Measurements from ENCODE around the gene SH3BP4.
A peak's percentile ranks its signal among the peaks of the same experiment; 100 is the strongest.
"Not testable (repeated sequence)": the region's sequence is repeated elsewhere in the genome, so short reads cannot be mapped to it uniquely, and the experiment has no call there.

SH3BP4 gene

DNA sequence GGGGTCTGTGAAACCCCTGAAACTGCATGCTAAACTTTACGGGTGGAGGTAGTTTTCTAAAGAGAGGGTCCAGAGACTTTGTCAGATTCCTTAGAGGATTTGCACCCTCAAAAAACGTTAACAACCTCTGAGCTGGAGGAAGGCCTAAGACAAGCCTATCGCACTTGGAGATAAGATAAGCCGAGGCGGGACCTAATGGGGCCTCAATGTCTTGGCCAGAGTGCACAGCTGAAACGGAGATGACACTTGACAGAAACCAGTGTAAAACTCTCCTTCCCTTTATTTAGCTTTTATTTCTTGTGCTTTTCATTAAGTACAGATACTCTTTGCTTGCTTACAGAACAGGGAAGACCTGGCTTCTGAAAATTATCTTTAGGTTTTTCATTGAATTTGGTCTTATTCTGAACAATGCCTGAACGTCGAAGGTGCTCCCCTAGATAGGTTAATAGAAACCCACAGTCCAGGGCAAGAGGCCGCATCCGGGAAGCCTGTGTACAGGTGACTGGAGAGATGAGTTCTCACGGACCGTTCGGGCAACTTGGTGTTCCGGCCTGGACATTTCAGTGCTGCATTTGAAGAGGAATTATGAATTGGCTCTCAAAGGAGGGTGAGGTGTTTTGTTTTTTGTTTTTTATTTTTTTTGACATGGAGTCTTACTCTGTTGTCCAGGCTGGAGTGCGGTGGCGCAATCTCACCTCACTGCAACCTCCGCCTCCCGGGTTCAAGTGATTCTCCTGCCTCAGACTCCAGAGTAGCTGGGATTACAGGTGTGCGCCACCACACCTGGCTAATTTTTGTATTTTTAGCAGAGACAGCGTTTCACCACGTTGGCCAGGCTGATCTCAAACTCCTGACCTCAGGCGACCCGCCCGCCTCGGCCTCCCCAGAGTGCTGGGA lies 49.7 kb downstream of the SH3BP4 start:
- DNase-seq, result no peak

DNA sequence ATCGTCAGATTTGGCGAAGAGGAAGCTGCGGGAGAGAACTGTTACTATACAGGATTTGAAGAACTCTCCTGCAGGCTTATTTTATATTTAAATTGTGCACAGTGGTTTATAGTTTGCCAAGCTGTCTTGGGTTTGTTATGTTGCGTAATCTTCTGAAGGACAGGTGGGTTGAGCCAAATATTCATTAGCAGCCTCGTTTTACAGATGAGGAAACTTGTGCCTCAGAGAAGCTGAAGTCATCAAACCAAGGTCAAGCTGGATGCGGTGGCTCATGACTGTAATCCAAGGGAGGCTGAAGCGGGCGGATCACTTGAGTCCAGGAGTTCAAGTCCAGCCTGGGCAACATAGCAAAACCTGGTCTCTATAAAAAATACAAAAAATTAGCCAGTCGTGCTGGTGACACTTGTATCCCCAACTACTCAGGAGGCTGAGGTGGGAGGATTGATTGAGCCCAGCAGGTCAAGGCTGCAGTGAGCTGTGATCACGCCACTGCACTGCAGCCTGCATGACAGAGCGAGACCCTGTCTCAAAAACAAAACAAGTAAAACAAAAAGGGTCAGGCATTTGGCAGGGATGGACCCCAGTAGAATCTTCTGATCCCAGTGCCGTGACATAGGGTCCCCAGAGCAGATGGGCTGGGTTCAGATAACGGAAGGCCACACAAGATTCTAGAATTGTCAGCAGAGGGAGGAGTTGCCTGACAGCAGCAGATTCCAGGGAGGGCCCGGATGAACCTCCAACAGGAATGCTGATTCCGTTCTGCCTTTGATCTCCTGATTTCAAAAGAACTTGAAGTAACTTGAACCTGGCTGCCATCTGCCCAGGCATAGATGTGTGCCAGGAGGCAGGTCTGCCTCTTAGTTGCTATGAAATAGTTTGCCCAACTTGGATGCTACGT lies 50.6 kb downstream of the SH3BP4 start:
- no peak for DNase-seq

DNA sequence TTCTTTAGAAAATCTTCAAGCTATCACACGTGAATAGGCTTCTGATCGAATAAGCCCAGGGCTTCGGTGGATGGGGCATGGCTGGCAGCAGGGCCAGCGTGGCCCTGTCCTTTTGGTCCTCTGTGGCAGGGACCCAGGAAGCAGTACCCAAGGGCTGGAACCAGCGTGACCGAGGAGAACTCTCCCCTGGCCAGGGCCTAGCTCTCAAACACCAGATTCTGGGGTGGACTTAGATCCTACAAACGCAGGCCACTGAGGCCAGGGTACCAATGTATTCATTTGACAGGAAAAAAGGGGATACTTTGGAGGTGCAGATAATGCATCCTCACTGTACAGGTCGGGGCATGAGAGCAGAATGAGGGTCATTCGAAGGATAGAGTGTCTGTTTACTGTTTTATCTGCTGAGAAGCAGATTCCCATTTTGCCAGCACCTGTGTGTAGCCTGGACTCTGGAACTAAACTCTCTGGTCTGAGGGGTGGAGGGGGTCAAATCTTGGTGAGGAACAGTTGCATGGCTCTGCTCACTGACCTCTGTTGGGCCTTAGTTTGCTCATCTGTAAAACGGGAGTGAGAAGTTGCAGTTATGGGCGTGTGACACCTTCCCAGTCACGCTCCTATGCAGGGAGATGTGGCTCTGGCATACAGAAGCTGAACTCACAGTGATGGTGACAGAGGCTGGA lies 51.4 kb downstream of the SH3BP4 start:
- DNase-seq, result no peak

DNA sequence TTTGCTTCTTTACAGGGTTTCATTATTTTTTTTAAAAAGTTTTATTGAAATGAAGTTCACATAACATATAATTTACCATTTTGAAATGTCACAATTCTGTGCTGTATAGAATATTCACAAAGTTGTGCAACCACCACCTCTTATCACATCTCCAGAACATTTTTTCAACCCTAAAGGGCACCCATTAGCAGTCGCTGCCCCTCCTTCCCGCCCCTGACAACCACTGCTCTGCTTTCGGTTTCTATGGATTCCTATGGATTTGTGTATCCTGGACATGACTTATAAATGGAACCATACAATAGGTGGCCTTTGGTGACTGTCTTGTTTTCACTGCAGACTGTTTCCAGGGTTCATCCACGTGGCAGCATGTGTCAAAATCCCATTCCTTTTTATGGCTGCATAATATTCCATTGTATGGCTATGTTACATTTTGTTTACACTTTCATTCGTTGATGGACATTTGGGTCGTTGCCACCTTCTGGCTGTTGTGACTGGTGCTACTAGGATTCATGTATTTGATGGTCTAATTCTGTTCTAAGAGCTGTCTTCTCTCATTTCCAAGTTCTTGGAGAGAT lies 52.6 kb downstream of the SH3BP4 start:
- no peak for DNase-seq

DNA sequence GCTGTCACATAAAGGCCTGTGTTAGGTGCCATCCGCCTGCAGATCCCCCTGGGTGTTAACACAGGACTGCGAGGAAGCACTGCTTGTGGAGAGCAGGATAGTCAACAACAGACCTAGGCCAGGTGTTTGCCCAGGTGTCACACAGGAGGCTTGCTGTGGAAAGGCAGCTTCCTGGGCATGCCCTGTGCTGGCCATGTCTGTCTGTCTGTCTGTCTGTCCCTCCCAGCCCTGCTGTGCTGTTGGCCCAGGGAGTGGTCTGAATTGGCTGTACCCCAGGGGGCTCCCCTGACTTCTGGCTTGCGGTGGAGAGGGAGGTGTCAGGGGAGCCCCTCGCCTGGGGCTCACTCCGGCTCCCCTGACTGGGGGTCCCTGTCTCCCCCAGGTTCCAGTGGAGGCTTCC lies 53.2 kb downstream of the SH3BP4 start:
- DNase-seq, result peak; percentile 20

DNA sequence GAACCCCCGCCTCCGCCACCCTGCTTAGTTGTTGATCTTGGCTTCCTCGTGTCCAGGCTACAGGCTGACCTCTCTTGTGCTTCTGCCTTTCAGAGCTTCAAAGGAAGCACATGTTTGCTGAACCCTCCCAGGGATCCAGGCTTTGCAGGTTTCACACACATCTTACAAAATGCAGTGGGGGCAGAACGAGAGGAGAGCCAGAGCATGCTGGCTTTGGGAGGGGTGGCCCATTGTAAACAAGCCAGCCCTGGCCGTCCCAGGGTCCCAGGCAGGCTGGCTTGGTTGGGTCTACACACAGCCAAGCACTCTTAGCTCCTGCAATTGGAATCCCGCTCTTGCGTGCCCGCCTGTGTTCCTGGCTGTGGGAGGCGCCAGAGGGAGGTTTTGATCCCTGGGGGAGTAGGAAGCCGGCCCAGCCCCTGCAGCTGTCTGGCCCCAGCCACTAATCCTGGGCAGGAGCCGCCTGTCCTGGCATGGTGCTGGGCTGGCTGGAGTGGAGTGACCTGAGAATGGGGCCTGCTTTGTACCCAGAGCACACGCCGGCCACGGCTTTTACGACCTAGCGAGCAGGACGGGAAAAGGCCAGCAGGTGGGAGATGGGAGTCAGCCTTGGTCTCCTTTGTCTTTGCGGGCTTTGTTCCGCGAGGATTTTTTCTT lies 53.9 kb downstream of the SH3BP4 start:
- no peak for DNase-seq

DNA sequence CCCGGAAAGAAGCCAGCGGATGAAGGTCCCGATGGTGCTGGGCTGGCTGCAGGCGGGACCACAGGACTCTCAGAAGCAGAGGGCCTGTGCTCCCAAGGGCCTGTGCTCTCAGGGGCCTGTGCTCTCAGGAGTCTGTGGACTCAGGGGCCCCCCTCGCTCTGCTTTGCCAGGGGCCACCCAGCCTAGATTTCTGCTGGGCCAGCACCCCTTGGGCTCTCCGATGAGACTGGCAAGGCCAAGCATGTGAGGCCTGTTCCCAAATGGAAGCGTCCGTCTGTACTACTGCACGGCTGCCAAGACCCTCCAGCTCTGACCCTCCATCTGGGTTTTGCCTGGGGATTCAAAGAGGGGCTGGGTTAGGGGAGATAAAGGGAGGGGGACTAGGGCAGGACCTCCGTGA lies 54.6 kb downstream of the SH3BP4 start:
- no peak for DNase-seq

DNA sequence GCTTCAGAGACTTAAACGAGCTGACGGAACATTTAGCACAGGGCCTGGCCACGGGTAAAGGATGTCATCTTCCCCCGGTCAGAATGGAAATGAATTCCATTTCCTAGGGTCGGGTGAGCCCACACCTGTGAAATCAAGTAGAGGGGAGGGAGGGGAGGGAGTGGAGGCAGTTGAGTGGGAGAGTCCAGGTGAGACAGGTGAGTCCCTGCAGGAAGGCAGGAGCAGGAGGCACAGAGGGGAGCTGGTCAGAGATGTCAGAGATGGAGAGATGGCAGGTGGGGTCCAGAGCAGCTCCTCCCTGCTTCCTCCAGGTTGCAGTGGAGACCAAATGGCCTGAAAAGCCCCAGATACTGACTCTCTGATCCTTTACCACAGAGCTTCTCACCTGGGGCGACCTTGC lies 55.2 kb downstream of the SH3BP4 start:
- no peak for DNase-seq

DNA sequence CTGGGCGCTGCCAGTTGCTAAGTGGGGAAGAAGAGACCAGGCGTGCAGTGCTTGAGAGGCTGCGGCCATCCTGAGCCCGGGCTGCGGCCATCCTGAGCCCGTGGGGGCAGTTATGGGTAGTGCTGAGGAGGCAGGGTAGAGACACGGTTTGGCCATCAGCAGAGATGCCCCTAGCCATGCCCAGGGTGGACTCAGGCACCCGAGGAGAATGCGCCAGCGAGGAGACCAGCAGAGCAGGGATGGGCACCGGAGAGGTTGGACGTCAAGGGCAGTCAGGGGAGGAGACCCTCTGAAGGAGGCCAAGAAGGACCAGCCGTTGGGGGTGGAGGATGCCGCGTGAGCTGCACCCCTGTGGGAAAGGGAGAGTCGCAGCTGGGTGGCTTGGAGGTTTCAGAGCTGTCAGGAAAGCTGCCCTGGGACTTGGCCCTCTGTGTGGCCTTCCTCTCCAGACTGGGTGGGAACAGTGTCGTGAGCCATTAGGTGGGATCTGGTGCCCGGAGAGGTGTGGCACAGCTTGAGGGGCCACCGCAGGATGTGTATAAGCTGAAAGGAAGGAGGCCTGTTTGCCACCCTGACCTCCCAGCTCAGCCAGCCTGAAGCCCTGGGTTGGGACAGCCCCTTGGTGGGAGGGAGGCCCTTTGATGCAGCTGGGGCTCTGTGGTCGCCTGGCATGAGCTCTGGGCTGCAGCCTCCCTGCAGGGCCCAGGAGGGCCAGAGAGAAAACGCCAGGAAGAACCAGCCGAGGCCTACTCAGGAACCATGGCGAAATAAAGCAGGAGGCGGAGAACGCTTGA lies 56.0 kb downstream of the SH3BP4 start:
- DNase-seq, result no peak

DNA sequence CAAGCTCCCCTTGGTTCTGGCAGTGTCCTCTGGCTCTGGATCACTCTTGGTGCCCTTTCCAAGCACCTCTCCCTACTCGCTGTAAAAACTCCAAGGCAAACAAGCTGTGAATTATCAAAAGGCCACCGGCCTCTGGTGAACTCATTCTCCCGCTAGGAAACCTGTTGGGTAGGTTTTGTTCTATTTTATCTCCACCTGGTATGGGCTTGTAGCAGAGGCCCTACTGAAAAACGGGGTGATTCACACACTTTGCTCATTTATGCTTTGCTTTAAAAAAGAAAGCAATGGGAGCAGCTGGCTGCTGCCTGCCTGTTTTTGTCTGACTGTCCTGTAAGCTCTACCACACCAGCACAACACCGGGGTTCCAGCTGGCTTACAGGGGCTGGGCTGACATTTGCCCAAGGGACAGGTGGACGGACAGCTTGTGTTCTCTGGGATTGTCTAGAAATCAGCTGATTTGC lies 56.8 kb downstream of the SH3BP4 start:
- DNase-seq, result peak; percentile 81

DNA sequence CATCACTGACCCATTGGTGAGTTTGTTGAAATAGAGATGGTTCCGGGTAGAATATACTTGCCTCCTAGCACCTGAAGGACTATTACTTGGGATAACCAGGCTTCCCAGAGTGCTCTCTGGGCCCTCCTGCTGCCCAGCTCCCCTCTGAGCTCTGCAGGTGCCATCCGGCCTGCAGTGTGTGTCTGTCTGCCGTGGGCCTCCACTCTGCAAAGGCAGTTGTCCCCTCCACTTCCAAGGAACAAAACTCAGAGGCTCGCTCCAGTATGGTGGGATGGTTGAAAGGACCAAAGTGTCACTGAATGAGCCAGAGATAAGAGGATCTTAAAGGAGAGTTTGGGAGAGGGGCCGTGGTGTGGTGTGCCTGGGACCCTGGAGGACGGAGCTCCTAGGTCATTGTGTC lies 57.3 kb downstream of the SH3BP4 start:
- no peak for DNase-seq

DNA sequence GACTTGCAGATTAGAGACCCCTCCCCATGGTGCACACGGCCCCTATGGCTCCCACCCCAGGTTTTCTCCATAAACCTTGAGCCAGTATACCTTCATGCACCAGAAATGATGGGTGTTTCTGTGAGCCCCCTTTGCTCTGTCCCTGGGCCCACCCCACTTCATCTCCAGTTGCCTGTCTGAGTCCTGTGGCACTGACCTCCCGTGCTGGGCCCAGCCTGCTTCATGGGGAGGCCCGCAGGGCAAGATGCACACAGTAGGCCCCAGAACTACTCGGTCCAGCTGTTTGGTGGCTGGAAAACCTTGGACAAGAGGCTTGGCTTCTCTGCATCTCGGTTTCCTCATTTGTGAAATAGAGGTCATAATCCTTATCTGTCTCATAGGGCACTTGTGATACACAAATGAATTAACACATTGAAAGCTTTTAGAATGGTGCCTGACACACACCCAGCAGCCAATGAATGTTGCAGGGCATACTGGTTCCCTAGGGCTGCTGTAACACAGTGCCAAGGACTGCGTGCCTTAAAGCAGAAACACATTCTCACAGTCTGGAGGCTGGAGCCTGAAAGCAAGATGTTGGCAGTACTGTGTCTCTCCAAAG lies 58.4 kb downstream of the SH3BP4 start:
- no peak for DNase-seq

DNA sequence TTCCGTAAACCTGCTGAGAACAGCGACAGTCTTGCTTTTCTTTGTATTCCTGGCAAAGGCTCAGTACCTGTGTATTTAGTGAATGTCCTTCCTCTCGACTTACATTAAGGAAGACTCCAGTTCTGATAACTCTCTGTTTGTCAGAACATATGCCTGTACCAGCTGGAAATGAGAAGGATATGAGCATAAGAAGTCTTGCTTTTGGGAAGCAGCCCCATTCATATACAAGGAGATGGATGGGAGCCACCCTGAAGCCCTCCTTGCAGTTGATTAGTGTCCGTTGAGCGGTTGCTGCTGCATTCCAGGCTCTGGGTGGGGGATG lies 59.8 kb downstream of the SH3BP4 start:
- DNase-seq, result no peak

DNA sequence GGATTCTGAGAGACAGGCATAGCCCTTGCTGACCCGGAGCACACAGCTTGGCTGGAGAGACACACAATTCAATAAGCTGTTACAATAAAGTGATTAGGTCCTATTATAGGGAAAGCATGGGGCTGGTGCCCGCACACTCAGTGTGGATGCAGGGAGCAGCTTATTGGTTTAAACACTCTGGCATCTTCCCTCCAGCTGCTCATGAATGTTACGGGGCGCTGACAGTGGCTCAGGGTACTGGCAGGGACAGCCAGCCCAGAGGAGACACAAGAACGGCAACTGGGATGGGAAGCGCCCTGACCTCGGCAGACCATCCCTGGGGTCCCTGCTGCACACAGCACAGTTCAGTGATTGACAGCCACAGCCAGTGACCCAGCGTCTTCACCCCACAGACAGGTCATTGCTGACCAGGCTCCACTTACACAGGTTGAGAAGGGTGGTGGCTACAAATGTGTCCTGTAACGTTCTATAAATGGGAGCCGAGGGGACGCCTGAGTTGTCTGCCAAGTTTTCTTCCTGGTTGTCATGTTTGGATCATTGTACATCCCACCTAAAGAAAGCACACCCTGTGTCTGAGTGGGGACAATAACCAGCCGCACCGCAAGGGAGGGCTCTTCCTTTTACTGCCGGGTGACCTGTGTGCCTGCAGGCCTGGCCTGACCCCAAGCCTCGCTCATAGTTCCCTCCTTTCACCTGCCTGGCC lies 60.3 kb downstream of the SH3BP4 start:
- DNase-seq, result no peak

DNA sequence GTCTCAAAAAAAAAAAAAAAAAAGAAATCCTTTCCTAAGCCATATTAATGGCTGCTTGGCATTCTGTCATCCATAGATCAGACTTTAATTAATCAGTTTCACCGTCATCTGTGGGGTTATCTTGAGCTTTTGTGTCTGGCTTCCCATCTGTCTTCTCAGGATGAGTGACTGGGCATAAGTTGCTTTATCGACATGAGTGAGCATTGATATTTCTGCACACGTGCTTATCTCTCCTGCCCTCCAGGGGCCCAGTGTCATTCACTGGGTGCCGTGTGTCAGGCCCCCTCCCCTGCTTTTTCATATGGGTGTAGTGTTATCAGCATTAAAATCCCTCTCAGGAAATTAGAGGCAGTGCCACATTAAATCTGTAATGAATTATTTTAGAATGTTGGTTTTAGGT lies 65.6 kb downstream of the SH3BP4 start:
- DNase-seq, result no peak

DNA sequence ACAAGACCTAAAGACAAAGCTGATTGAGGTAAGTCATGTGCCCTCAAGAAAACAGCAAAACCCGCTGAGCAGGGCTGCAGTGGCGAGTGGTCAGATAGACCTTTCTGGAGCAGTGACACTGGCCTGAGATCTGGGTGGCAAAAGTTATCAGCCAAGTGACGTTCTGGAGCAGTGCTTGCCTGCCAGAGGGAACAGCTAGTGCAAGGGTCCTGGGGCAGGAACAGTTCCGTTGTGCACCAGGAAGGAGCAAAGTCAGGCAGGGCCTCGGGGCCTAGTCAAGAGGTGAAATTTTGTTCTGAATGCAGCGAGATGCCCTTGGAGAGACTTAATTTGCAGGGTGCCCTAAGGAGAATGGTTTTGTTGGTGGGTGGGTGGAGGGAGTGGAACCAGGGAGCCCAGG lies 67.0 kb downstream of the SH3BP4 start:
- no peak for DNase-seq

DNA sequence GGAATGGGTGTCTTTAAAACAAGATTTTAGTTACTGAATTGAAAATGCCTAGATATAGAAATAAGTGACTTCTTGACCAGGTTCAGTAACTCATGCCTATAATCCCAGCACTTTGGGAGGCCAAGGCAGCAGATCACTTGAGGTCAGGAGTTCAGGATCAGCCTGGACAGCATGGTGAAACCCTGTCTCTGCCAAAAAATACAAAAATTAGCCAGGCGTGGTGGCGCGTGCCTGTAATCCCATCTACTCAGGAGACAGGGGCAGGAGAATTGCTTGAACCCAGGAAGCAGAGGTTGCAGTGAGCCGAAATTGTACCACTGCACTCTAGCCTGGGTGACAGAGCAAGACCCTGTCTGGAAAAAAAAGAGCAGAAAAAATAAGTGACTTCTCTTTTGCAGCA lies 68.3 kb downstream of the SH3BP4 start:
- not testable (repeated sequence) for DNase-seq

DNA sequence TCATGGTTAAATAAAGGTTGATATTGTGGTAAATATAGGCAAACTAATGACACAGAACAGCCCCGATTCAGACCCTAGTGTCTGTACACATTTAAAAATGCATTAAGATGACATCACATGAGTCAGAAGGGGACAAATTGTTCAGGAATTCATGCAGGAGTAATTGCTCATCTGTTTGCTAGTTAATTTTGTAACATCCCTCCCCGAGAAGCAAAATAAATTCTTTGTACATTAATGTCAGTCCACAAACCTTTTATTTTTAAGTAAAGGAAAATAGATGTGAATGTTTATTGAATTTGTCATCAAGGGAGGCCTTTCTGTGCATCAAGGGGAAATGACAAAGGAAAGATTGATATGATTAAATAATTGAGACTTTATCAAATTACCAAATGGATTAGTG lies 69.9 kb downstream of the SH3BP4 start:
- DNase-seq, result no peak

DNA sequence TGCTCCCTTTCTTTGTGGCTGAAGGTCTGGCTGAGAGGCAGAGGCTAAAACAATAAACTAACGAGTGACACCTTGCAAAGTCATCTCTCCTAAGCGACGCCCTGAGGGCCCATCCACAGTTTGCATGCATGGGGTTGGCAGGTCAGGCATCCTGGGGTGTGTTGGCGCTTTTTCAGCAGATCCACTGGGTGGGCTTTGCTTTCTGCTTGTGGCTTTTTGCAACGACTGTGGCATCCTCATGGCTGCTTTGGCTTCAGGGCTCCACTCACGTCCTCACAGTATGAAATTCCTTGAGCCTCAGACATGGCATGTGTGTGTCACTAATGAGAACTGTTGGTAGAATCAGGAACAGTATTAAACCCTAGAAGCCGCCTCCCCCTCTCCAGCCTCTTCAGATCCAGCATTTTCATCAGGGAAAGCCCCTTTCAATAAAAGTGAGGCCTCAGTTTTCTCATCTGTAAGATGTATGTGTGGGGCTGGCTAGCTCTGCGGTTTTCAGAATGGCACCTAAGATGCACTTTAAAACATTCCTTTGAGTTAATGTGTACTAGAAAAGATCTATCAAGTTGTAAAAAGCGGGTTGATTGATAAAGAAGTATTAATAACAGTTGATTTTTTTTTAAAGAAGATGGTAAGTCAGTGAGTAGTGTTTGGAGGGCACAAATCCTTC lies 72.5 kb downstream of the SH3BP4 start:
- DNase-seq, result no peak

Data from NCI-H774 (cell line).